Measurements from ENCODE around the gene TADA3.

DNA sequence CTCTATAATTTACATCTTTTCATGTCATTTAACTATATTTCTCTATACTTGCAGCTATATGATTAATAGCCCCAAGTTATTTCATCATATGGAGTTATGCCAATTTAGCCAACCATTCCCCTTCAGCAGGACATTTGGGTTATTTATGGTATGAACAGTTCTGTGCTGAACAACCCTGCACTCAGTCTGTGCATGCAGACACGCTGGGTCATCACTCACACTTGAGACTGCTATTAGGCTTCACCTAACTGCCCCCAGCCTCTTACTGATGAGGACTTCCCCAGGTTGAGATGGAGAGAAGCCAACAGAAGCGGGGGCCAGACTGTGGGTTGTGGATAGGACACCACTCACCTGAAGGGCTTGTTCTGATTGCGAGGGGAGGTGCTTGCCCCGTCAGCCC, 7.3 kb downstream of the TADA3 start:
- TF ChIP-seq, protein P1, sequence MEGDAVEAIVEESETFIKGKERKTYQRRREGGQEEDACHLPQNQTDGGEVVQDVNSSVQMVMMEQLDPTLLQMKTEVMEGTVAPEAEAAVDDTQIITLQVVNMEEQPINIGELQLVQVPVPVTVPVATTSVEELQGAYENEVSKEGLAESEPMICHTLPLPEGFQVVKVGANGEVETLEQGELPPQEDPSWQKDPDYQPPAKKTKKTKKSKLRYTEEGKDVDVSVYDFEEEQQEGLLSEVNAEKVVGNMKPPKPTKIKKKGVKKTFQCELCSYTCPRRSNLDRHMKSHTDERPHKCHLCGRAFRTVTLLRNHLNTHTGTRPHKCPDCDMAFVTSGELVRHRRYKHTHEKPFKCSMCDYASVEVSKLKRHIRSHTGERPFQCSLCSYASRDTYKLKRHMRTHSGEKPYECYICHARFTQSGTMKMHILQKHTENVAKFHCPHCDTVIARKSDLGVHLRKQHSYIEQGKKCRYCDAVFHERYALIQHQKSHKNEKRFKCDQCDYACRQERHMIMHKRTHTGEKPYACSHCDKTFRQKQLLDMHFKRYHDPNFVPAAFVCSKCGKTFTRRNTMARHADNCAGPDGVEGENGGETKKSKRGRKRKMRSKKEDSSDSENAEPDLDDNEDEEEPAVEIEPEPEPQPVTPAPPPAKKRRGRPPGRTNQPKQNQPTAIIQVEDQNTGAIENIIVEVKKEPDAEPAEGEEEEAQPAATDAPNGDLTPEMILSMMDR (IDR thresholded peaks at IDR 0.05), result no peak
- TF ChIP-seq POLR2A (IDR thresholded peaks at IDR 0.05), result no peak

Data from Peyer's patch (tissue), 4 donors.